ENCODE measurements around the gene DYTN.
"Not testable (repeated sequence)": the region's sequence is repeated elsewhere in the genome, so short reads cannot be mapped to it uniquely, and the experiment has no call there.

Gene DYTN

DNA sequence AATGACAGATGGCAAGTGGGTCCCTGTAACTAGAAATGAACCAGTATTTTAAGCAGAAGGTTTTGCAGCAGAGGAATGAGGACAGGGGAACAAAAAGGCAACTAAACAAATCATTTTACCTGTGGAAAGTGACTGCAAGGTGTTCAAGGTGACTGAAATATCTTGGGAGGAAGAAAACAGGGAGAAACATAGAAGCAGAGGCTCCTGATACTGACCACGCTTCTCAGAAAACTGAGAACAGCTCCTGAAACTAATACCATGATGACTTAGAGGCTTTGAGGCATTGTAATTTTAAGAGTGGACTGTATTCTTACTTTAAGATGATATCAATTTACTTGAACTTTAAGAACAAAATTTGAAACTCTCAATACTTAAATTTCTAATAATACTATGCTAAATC is at the start of gene DYTN:
Gene DYTN, minus strand, starts transcription at position 101 of the 400 bp plus-strand sequence. CDS start 117 bp downstream, outside the sequence.
- DNase-seq = no peak

GRCh38 chr2:206766057-206766930 is 48.1 kb upstream of the DYTN start:
- DNase-seq = no peak

DNA sequence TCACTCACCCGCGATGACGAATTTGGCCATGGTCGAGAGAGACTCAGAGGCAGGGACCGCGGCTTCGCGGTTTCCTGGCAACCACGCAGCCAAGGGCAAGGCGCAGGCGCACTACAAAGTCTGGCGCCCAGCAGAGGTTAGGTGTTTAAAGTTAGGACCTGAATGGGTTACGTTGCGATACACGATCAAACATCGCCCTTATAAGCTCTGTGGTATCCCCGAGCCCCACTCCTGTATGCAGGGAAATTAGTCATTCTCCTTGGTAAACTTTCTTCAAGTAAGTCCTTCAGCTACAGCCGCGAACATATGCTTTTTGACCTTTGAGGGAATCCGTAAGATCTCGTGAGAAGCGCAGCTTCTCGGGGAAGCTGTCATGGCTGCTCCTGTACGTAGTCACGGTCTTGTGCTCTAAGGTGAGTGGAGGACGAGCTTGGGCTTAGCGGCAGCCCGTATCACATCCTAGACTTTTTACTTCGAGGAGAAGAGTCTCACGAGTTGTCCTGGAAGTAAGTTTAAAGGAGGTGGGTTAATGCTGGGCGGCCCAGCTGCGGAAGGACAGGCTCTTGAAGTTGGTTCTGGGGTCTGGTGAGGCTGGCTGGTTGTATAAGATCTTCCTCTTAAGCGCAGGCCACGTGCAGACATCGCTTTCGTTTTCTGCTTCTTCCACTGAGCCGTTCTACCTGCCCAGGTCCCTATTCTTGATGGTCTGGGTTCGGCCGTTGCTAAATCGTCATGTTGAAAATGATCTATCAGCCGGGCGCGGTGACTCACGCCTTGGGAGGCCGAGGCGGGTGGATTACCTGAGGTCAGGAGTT is 47.3 kb upstream of the DYTN start, which contains the start of the genes FASTKD2 and MDH1B:
Gene FASTKD2, plus strand, starts transcription at position 365 of the 815 bp plus-strand sequence. CDS start 1,088 bp downstream, outside the sequence.
Gene MDH1B, minus strand, starts transcription at position 87 of the 815 bp plus-strand sequence. Its CDS starts 57 bp downstream, at position 30.
- DNase-seq = peak; percentile 87

DNA sequence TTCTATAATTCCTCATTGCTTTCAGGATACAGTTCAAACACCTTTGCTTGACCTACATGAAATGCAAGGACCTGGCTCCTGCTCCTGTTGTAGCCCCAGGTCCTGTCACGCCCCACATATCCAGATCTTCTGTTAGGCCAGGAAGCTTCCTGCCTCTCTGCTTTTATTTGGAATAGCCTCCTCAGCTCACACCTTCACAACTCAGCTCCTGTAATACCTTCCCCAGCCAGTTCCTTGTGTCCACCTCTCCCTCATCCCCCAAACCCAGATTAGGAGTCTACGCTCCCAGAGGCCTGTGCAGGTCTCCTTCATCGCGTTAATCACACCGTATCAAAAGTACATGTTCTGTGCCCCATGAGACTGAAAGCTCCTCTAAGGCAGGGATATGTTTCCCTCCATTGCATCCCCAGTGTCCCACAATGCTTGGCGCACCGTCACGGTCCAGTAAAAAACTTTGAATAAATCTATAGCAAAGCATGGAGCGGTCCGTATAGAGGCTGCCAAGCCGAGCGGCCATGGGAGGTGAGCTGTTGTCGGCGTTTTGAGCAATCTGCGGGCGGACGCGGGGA is 46.6 kb upstream of the DYTN start:
- DNase-seq = peak; percentile 41

DNA sequence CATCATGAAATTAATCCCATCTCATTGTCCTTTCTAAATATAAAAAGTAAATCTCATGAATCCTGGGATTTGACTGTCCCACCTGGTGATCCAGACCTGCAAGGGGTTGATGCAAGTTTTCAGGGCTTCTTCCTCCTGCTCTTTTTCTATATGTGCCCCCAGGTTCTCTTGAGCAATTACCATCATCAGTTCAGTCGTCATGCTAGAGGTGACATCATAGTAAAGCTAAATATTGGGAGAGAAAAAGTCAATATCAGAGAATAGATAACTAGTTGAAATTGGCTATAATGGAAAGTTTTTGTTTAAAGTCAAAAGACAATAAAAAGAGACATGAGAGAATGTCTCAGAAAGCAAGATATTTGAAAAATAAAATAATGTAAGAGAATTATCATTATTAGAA is 38.6 kb upstream of the DYTN start:
- no peak for DNase-seq

- DNase-seq = no peak
Observed at GRCh38 chr2:206740800-206741199, 22.6 kb upstream of the DYTN start.

GRCh38 chr2:206739271-206739670 is 21.1 kb upstream of the DYTN start:
- DNase-seq = no peak

DNA sequence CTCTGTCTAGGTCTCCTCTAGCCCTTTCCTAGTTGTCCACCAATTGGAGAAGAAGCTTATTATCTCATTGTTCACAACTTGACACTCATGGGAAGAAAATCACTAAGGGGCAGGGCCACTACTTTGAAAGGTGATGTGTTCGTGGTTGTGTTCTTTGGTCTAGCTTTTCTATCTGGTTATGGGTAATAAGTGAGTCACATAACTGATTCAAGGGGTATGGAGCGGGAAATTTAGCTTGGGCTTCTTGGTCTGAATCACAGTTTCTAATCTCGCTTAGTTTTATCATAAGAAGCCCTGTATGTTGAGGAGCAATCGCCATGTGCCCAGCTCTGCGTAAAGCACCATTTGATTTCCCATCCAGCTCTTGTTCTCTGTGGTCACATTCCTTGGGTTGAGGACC is 18.7 kb upstream of the DYTN start:
- no peak for DNase-seq

DNA sequence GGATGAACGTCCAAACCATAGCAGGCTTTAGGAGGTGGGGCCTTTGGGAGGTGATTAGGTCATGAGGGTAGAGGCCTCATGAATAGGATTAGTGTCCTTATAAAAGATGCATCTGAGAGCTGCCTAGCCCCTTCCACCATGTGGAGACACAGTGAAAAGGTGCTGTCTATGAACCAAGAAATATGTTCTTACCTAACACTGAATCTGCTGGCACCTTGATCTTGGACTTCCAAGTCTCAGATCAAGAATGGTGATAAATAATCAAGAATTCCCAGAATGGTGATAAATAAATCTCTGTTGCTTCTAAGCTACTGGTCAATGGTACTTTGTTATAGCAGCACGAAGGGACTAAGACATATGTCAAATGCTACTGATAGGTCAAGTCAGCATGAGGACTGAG is 15.1 kb upstream of the DYTN start:
- no peak for DNase-seq

GRCh38 chr2:206728277-206729199 is 10.3 kb upstream of the DYTN start:
- DNase-seq = no peak

DNA sequence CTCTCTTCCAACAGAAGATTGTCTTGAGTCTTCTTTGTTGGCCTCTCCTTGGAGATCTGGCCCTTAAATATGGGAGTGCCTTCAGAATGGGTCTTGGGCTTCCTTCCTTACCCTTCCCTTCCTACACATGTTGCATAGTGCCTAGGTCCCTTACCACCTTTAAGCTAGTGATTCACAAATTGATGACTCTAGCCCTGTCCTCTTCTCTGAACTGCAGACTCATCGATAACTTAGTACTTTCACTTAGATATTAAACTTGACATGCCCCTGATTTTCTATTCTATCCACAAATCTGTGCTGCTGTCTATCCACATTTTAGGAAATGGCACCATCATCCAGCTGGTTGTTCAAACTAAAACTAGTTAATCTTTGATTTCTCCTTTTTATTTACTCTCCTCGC is 9.1 kb upstream of the DYTN start:
- DNase-seq = no peak

DNA sequence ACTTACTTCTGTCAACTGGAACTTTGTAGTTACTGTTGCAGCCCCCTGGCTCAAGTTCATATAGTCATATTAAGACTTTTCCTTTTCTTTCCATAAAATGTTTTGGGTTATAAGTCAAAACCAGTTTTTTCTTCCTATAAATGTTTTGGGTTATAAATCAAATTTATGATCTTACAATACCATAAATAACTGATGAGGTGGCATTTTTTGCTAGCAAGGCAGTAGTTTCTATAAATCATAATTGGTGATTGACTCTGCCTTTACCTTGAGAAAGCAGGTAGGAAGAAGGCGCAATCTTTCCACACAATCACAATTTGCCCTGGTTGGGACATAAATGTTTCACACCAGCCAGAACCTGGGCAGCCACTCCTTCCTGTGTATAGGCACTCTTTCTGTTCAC is 5.1 kb upstream of the DYTN start:
- DNase-seq = no peak

- no peak for DNase-seq
Observed at GRCh38 chr2:206721256-206721920, 3.2 kb upstream of the DYTN start.

- DNase-seq = no peak
Observed at GRCh38 chr2:206716623-206717022, 1.6 kb downstream of the DYTN start.

DNA sequence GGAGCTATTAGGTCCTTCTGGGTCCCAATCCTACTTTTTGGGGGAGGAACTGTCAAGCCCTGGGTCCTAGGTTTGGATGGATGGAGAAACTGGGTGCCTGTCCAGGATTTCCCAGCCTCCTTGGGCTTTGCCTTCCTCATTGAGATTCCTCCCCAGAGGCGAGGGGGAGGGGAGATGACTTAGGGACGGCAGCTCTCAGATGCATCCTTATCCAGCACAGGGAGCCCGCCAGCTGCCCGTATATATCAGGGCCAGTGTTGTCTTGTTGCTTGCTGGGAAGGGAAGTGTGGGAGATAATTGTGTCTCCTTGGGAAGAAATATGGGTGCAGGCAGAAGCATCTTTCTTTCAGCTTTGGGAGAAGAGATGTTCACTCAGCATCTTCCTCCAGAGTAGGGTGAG is 3.0 kb downstream of the DYTN start:
- DNase-seq = not testable (repeated sequence)

GRCh38 chr2:206713746-206714145 is 4.5 kb downstream of the DYTN start:
- DNase-seq = no peak

GRCh38 chr2:206708286-206708685 is 9.9 kb downstream of the DYTN start:
- DNase-seq = no peak

GRCh38 chr2:206707164-206707701 is 11.0 kb downstream of the DYTN start:
- no peak for DNase-seq

DNA sequence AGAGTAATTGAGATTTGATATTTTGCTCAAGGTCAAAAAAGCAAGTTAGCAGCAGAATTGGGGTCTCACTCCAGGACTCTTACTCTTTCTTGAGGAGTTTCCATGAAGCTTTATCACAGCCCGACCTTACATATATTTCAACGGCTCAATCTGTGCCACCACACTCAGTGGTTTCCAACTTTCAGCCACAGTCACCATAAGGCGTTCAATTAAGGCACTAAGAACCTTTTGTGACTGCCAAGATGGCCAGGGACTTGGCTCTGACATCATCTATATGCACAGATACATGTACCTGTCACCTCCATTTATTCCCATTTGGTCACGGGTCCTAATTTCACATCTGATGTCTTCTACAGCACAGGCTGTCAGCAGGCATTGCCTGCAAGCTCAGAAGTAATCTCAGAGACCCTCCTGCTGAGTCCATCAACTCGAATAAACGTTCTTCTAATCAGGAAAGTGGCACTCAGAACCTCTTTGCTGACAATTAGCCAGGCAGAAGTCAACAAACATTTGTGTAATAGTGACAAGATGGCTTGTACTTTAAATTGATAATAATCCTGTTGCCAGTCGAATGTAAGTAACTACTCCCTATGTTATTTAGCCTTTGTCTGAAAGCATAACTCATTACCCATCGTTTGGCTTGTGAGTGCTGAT is 16.1 kb downstream of the DYTN start:
- peak; percentile 84 for DNase-seq

DNA sequence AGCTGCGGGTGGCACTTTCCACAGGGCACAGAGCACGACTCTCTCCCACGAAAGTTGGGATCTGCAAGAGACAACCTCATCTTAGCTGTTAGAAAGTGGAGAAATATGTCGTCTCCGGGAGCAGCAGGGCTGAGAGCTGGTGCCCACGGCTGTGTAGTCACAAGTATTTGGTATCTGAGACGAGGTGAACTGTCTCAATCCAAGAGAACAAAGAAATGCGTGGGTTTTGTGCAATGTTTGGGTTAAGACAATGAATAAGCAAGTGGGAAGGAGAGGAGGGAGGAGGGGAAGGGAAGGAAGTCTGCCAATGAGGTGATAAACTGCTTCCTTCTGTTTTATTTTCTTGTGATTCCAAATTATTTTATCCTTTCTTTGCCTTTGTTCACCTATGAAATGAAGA is 18.0 kb downstream of the DYTN start:
- no peak for DNase-seq

GRCh38 chr2:206698811-206699210 is 19.4 kb downstream of the DYTN start:
- no peak for DNase-seq
